HepG2 (cell line): Measurements from ENCODE around the gene FMNL1. TPM values are rescaled to one million over a fixed set of nuclear protein-coding genes. Genes with fewer than 3 reads are reported as not detected.

Source experiments
- GRHL1 ChIP-seq: sonication (generic); formaldehyde crosslinking; conservative IDR thresholded peaks from 2 replicates; pipeline ENCODE4 v1.8.0; 2022; ENCODE audit warnings: missing genetic modification reagents
- HOXA9 ChIP-seq: sonication (generic); formaldehyde crosslinking; IDR thresholded peaks from 2 replicates; pipeline ENCODE4 v1.8.1; 2022; ENCODE audit warnings: missing genetic modification reagents, mild to moderate bottlenecking, moderate library complexity, borderline replicate concordance
- MLX ChIP-seq: IDR thresholded peaks from 2 replicates; pipeline ENCODE4 v1.6.1; 2016
- MXI1 ChIP-seq: IDR thresholded peaks from 3 replicates; pipeline ENCODE4 v1.6.1; 2012; ENCODE audit warnings: low read depth, low read length, inconsistent platforms, borderline replicate concordance
- MZF1 ChIP-seq: sonication (generic); formaldehyde crosslinking; IDR thresholded peaks from 2 replicates; pipeline ENCODE4 v1.8.1; 2023; ENCODE audit warnings: mild to moderate bottlenecking, missing genetic modification reagents, borderline replicate concordance
- NFYB ChIP-seq: sonication (generic); formaldehyde crosslinking; IDR thresholded peaks from 2 replicates; pipeline ENCODE4 v1.4.0; 2020; ENCODE audit warnings: missing genetic modification reagents
- REXO4 ChIP-seq: sonication (generic); formaldehyde crosslinking; IDR thresholded peaks from 2 replicates; pipeline ENCODE4 v1.8.0; 2022; ENCODE audit warnings: missing genetic modification reagents, mild to moderate bottlenecking, borderline replicate concordance
- SIN3A ChIP-seq: IDR thresholded peaks from 2 replicates; pipeline ENCODE4 v1.6.1; 2011; ENCODE audit warnings: low read depth, mild to moderate bottlenecking, control low read depth, low read length, borderline replicate concordance
- TCF12 ChIP-seq, 2 experiments: fragments of 450-650 bp in 1 of 2; sonication (generic) in 1 of 2; formaldehyde crosslinking in 1 of 2; IDR thresholded peaks; 2 replicates each; pipeline versions ENCODE4 v1.6.1 to v1.8.0; 2017 to 2022; ENCODE audit warnings: antibody characterized with exemption in 1 of 2, mild to moderate bottlenecking in 1 of 2, missing genetic modification reagents in 1 of 2, moderate library complexity in 1 of 2
- ZKSCAN5 ChIP-seq: sonication (generic); formaldehyde crosslinking; IDR thresholded peaks from 2 replicates; pipeline ENCODE4 v1.5.1; 2020; ENCODE audit warnings: mild to moderate bottlenecking, missing genetic modification reagents
- ZNF281 ChIP-seq: sonication (generic); formaldehyde crosslinking; IDR thresholded peaks from 2 replicates; pipeline ENCODE4 v1.4.0; 2020; ENCODE audit warnings: missing genetic modification reagents, borderline replicate concordance
- ZNF337 ChIP-seq: sonication (generic); formaldehyde crosslinking; IDR thresholded peaks from 2 replicates; pipeline ENCODE4 v1.5.1; 2020; ENCODE audit warnings: missing genetic modification reagents, low read depth, mild to moderate bottlenecking, borderline replicate concordance
- ZNF614 ChIP-seq: IDR thresholded peaks from 2 replicates; pipeline ENCODE4 v1.6.1; 2018; ENCODE audit warnings: missing biosample characterization, missing genetic modification reagents, inconsistent platforms, borderline replicate concordance
- ZNF660 ChIP-seq: sonication (generic); formaldehyde crosslinking; IDR thresholded peaks from 2 replicates; pipeline ENCODE4 v1.5.1; 2020; ENCODE audit warnings: mild to moderate bottlenecking, low read depth, missing genetic modification reagents, borderline replicate concordance
- polyA plus RNA-seq, 8 experiments: library from polyadenylated mRNA; depleted of rRNA in 3 of 8; stranded (reverse) in 7 of 8; unstranded in 1 of 8; fragments of >200 nt; fragmentation: Illumina TruSeq in 4 of 8; extraction: Trizol in 4 of 8; gene quantifications; 2 replicates each; pipeline versions ENCODE4 v1.2.1 to v1.2.3, GENCODE V29; 2011 to 2016; ENCODE audit warnings: low read depth in 4 of 8, missing spikeins in 1 of 8, mixed read lengths in 1 of 8; ENCODE audit not compliant: insufficient read depth in 1 of 8
- total RNA-seq, 5 experiments: library from RNA; depleted of rRNA; stranded (reverse); fragments of >200 nt; fragmentation: Illumina TruSeq; extraction: Trizol; gene quantifications; 2 replicates each; pipeline ENCODE4 v1.2.3, GENCODE V29; 2016; ENCODE audit warnings: low read depth in 1 of 5
- TF ChIP-seq, protein P1 (sequence below): sonication (generic); formaldehyde crosslinking; IDR thresholded peaks from 2 replicates; pipeline ENCODE4 v1.5.0; 2020; ENCODE audit warnings: missing genetic modification reagents
- TF ChIP-seq, protein P2 (sequence below): sonication (generic); formaldehyde crosslinking; IDR thresholded peaks from 2 replicates; pipeline ENCODE4 v1.4.0; 2020; ENCODE audit warnings: missing genetic modification reagents
- TF ChIP-seq, protein P3 (sequence below), 2 experiments: sonication (generic) in 1 of 2; formaldehyde crosslinking in 1 of 2; IDR thresholded peaks; 2 replicates each; pipeline versions ENCODE4 v1.4.0 to v1.6.1; 2018 to 2020; ENCODE audit warnings: missing genetic modification reagents in 2 of 2, borderline replicate concordance in 1 of 2, low read depth in 1 of 2, mild to moderate bottlenecking in 1 of 2, missing biosample characterization in 1 of 2

FMNL1 gene
- total and polyA plus RNA-seq, 2 of the 13 experiments (the other 11 are each of a cell fraction or from before 2014, with no cell fraction given), result 0.53 to 0.70 TPM

DNA sequence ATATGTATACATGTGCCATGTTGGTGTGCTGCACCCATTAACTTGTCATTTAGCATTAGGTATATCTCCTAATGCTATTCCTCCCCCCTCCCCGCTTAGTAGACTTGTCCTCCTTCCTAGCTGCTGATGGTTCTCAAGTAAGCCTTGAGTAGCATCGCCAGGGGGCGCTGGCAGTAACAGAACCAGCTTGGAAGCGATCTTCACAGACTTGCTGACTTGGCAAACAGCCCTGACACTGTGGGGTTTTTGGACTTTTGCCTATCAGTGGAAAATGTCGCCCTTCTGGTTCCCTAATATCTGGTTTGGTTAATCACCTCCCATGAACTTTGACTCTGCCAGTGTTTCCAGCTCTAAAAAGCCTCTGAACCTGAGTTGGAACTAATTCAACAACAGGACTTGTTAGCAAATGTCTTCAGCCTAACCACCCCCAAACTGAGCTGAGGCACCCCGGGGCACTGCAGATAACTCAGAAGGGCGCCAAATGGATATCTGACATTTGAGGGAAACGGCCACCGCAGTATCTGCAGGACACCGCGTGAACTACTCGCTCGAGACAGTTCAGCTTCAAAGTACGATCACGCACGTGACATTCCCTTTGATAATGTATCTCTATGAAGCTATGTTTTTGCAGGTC, 55.6 kb downstream of the FMNL1 start (continued):
- TF ChIP-seq, protein P1, sequence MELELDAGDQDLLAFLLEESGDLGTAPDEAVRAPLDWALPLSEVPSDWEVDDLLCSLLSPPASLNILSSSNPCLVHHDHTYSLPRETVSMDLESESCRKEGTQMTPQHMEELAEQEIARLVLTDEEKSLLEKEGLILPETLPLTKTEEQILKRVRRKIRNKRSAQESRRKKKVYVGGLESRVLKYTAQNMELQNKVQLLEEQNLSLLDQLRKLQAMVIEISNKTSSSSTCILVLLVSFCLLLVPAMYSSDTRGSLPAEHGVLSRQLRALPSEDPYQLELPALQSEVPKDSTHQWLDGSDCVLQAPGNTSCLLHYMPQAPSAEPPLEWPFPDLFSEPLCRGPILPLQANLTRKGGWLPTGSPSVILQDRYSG (CRISPR knock-in tag), result no peak
- TF ChIP-seq NFYB (CRISPR knock-in tag), result no peak
- TF ChIP-seq MZF1 (CRISPR knock-in tag), result no peak
- TF ChIP-seq, protein P2, sequence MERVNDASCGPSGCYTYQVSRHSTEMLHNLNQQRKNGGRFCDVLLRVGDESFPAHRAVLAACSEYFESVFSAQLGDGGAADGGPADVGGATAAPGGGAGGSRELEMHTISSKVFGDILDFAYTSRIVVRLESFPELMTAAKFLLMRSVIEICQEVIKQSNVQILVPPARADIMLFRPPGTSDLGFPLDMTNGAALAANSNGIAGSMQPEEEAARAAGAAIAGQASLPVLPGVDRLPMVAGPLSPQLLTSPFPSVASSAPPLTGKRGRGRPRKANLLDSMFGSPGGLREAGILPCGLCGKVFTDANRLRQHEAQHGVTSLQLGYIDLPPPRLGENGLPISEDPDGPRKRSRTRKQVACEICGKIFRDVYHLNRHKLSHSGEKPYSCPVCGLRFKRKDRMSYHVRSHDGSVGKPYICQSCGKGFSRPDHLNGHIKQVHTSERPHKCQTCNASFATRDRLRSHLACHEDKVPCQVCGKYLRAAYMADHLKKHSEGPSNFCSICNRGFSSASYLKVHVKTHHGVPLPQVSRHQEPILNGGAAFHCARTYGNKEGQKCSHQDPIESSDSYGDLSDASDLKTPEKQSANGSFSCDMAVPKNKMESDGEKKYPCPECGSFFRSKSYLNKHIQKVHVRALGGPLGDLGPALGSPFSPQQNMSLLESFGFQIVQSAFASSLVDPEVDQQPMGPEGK (CRISPR knock-in tag), result peak; percentile 56
- no peak for TF ChIP-seq ZNF281 (CRISPR knock-in tag)
- TF ChIP-seq MLX (CRISPR knock-in tag), result no peak
- no peak for TF ChIP-seq REXO4
- TF ChIP-seq ZKSCAN5 (CRISPR knock-in tag), result no peak
- TF ChIP-seq HOXA9, result no peak
- no peak for TF ChIP-seq GRHL1 (CRISPR knock-in tag)
- TF ChIP-seq TCF12 (IDR thresholded peaks at IDR 0.05), result no peak
- no peak for TF ChIP-seq TCF12 (CRISPR knock-in tag; IDR thresholded peaks at IDR 0.05)
- TF ChIP-seq ZNF337, result no peak
- TF ChIP-seq MXI1, result no peak
- TF ChIP-seq, protein P3, sequence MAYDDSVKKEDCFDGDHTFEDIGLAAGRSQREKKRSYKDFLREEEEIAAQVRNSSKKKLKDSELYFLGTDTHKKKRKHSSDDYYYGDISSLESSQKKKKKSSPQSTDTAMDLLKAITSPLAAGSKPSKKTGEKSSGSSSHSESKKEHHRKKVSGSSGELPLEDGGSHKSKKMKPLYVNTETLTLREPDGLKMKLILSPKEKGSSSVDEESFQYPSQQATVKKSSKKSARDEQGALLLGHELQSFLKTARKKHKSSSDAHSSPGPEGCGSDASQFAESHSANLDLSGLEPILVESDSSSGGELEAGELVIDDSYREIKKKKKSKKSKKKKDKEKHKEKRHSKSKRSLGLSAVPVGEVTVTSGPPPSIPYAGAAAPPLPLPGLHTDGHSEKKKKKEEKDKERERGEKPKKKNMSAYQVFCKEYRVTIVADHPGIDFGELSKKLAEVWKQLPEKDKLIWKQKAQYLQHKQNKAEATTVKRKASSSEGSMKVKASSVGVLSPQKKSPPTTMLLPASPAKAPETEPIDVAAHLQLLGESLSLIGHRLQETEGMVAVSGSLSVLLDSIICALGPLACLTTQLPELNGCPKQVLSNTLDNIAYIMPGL (CRISPR knock-in tag; IDR thresholded peaks at IDR 0.05; ENCODE audit: borderline replicate concordance in 1 of 2, low read depth in 1 of 2), result peak; percentile 67 to 72; a peak in 3 of 4 replicates
- TF ChIP-seq ZNF660, result no peak
- no peak for TF ChIP-seq ZNF614 (CRISPR knock-in tag)
- TF ChIP-seq SIN3A, result no peak
